Measurements from ENCODE around the gene SMAD3. TPM values are rescaled to one million over a fixed set of nuclear protein-coding genes. Genes with fewer than 3 reads are reported as not detected.

Gene SMAD3
- total and polyA plus RNA-seq, 2 of the 4 experiments (the other 2 are of a cell fraction), result 71.0 to 177 TPM

GRCh38 chr15:67174864-67175573 lies 109.6 kb downstream of the SMAD3 start:
- peaks cover 76% of the 10 kb centered on the region for H3K4me1 ChIP-seq (ENCODE audit: control insufficient read depth, insufficient read depth, low read length)
- H3K9ac ChIP-seq (ENCODE audit: low read depth, low read length), result peak overlapping the region; percentile 34
- POLR2A ChIA-PET (ENCODE audit: unreplicated experiment), result no interaction called here

More at GRCh38 chr15:67174864-67175573, 109.6 kb downstream of the SMAD3 start:
- Histone ChIP-seq H3K9me3 (ENCODE audit: control insufficient read depth, insufficient read depth, low read length) (no peaks in the 10 kb centered on the region), H3K4me2 (ENCODE audit: low read depth, low read length) (no peak overlapping the region), H2AFZ (replicated peaks; ENCODE audit: low read length, poor library complexity) (no peak overlapping the region), H4K5ac (ENCODE audit: low read depth, low read length) (peak overlapping the region; percentile 53), H3K27me3 (ENCODE audit: control insufficient read depth, insufficient read depth, low read length) (no peaks in the 10 kb centered on the region), H4K8ac (ENCODE audit: low read depth in 2 of 2, low read length in 2 of 2) (peak overlapping the region; percentile 69 to 74; a peak in 3 of 4 replicates), H2BK5ac (ENCODE audit: low read depth, low read length, poor library complexity, severe bottlenecking) (peak overlapping the region; percentile 97), H3K56ac (ENCODE audit: extremely low read depth, insufficient read depth, low read length) (no peak overlapping the region), H2BK120ac (ENCODE audit: low read depth, low read length) (peak overlapping the region; percentile 85), H3K23ac (ENCODE audit: low read depth, low read length) (peak overlapping the region; percentile 13; the same call in 1 of the 2 replicates), H4K20me1 (ENCODE audit: insufficient read depth, low read length) (peaks cover 9% of the 10 kb centered on the region), H3K79me1 (ENCODE audit: low read depth in 1 of 2, low read length in 2 of 2) (peaks cover 68 to 94% of the 10 kb centered on the region in 2 experiments), H3K4ac (ENCODE audit: low read depth, low read length) (peak overlapping the region; percentile 87), H3K27ac (ENCODE audit: insufficient read depth, low read length) (peak overlapping the region; percentile 78), H2BK20ac (ENCODE audit: low read depth, low read length) (peak overlapping the region; percentile 70), H3K36me3 (ENCODE audit: control insufficient read depth, insufficient read depth, low read length) (peaks cover 76% of the 10 kb centered on the region), H3K4me3 (ENCODE audit: insufficient read depth, low read depth, low read length) (no peak overlapping the region), H3K9me1 (ENCODE audit: insufficient read depth, low read length) (peaks cover 65% of the 10 kb centered on the region), H2BK15ac (ENCODE audit: low read depth, low read length) (peak overlapping the region; percentile 29; the same call in 2 of the 3 replicates), H2AK9ac (replicated peaks; ENCODE audit: low read depth, low read length, poor library complexity) (peak overlapping the region; percentile 39), H3K14ac (replicated peaks; ENCODE audit: low read depth, low read length) (peak overlapping the region; percentile 81), H2AK5ac (ENCODE audit: low read depth, low read length) (peak overlapping the region; percentile 86), H3K18ac (ENCODE audit: low read depth, low read length) (peak overlapping the region; percentile 68), H4K91ac (ENCODE audit: insufficient read depth, low read depth, low read length) (peak overlapping the region; percentile 86)
- dilution Hi-C loops (cut with HindIII; ENCODE audit: low sequenced_read_pairs, unreplicated experiment), result no loop called here
- in situ Hi-C loops (cut with MboI; ENCODE audit: low sequenced_read_pairs), result loop anchor here (5.0 kb wide), 1 partner anchor 68 kb away; no protein-coding TSS in a partner anchor
- no peak for ATAC-seq (ENCODE audit: low read depth)
- intact Hi-C loops (cut with micrococcal nuclease), result no loop called here
- BruUV-seq (replicated peaks), result no TSS peak
- 0 out of 2 replicates have a peak, but pooled peaks have one; percentile 1 for TF ChIP-seq POLR2A (IDR thresholded peaks at IDR 0.05; ENCODE audit: low read depth, low read length)
- TF ChIP-seq MAFK (IDR thresholded peaks at IDR 0.05; ENCODE audit: low read depth, low read length), result no peak
- no peak for TF ChIP-seq MAZ (IDR thresholded peaks at IDR 0.05; ENCODE audit: borderline replicate concordance, low read depth, low read length)
- TF ChIP-seq NFE2L2 (IDR thresholded peaks at IDR 0.05; ENCODE audit: low read depth, low read length), result no peak
- no peak for TF ChIP-seq RFX5 (IDR thresholded peaks at IDR 0.05; ENCODE audit: low read depth, low read length)
- no peak for TF ChIP-seq MXI1 (IDR thresholded peaks at IDR 0.05; ENCODE audit: borderline replicate concordance, low read depth, low read length)
- peak; percentile 68 for DNase-seq
- CTCF ChIA-PET, result no interaction called here
- WGBS, 2 experiments (ENCODE audit: extremely low coverage in 2 of 2, insufficient read length in 1 of 2), result 68% methylated on average over 6 of the region's 9 CpGs; no CpG with 5 or more reads in 1 of the 2 experiments
